ENCODE measurements around the gene PIBF1. TPM values are rescaled to one million over a fixed set of nuclear protein-coding genes. Genes with fewer than 3 reads are reported as not detected.

Gene PIBF1, protein sequence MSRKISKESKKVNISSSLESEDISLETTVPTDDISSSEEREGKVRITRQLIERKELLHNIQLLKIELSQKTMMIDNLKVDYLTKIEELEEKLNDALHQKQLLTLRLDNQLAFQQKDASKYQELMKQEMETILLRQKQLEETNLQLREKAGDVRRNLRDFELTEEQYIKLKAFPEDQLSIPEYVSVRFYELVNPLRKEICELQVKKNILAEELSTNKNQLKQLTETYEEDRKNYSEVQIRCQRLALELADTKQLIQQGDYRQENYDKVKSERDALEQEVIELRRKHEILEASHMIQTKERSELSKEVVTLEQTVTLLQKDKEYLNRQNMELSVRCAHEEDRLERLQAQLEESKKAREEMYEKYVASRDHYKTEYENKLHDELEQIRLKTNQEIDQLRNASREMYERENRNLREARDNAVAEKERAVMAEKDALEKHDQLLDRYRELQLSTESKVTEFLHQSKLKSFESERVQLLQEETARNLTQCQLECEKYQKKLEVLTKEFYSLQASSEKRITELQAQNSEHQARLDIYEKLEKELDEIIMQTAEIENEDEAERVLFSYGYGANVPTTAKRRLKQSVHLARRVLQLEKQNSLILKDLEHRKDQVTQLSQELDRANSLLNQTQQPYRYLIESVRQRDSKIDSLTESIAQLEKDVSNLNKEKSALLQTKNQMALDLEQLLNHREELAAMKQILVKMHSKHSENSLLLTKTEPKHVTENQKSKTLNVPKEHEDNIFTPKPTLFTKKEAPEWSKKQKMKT
- total RNA-seq, result 11.9 and 16.6 TPM in 2 replicates

GRCh38 chr13:72781451-72782439 lies at the start of gene PIBF1, which contains the start of gene DIS3:
TSS of gene PIBF1 (plus strand) at chr13:72782133. CDS start at chr13:72783470, 1,337 bp downstream.
TSS of gene DIS3 (minus strand) at chr13:72781900. CDS start at chr13:72781832, 68 bp downstream.

DNA sequence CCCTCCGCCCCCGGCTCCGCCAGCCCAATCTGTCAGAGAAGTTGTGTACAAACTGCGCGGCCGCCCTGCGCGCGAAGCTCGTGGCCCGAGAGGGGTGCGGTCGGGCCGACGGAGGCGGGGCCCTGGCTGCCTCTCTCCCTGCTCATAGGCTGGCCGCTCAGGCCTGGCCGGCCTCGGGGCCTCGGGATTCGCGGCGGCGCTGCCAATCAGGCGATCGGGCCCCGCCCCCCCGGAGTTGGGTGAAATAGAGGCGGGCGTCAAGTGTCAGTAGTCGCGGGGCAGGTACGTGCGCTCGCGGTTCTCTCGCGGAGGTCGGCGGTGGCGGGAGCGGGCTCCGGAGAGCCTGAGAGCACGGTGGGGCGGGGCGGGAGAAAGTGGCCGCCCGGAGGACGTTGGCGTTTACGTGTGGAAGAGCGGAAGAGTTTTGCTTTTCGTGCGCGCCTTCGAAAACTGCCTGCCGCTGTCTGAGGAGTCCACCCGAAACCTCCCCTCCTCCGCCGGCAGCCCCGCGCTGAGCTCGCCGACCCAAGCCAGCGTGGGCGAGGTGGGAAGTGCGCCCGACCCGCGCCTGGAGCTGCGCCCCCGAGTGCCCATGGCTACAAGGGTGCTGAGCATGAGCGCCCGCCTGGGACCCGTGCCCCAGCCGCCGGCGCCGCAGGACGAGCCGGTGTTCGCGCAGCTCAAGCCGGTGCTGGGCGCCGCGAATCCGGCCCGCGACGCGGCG lies 277.0 kb downstream of the PIBF1 start, which contains the start of gene KLF5:
KLF5 (plus strand) TSS at position 270 of the 724 bp plus-strand sequence; CDS start at position 593, 323 bp downstream.

Other genes with a start within 250 kb of the PIBF1 start
- 9.1 and 21.7 TPM in 2 replicates for gene MZT1, start 54.5 kb upstream of the PIBF1 start, total RNA-seq
- gene BORA, start 54.2 kb upstream of the PIBF1 start, total RNA-seq, result 9.7 and 10.2 TPM in 2 replicates
- 28.8 and 32.8 TPM in 2 replicates for gene DIS3, start 233 bp upstream of the PIBF1 start, total RNA-seq

Measured in epithelial cell of alveolus of lung (primary cell).